GM12873 (cell line): ENCODE data around the gene PRR5.

Experiments
- CTCF ChIP-seq: IDR thresholded peaks from 2 replicates; pipeline ENCODE4 v1.5.1; 2012; ENCODE audit warnings: low read depth, mild to moderate bottlenecking, moderate library complexity, low read length, control low read depth; ENCODE audit not compliant: insufficient read depth; ENCODE audit errors: missing control alignments

The PRR5 gene

GRCh38 chr22:44743804-44744211, 41.8 kb downstream of the PRR5 start:
- no peak for TF ChIP-seq CTCF

GRCh38 chr22:44745853-44746789, 44.1 kb downstream of the PRR5 start:
- TF ChIP-seq CTCF, result no peak

GRCh38 chr22:44748524-44748923, 46.5 kb downstream of the PRR5 start:
- TF ChIP-seq CTCF, result no peak

GRCh38 chr22:44750481-44750880, 48.5 kb downstream of the PRR5 start:
- TF ChIP-seq CTCF, result no peak

GRCh38 chr22:44752285-44753188, 50.5 kb downstream of the PRR5 start, which contains the start of gene ARHGAP8:
TSS of gene ARHGAP8 (plus strand) at chr22:44752575. CDS start at chr22:44786528, 33,953 bp downstream.
- TF ChIP-seq CTCF, result no peak

GRCh38 chr22:44753189-44754042, 51.4 kb downstream of the PRR5 start:
- no peak for TF ChIP-seq CTCF

- no peak for TF ChIP-seq CTCF
Measured at GRCh38 chr22:44754998-44755397, 53.0 kb downstream of the PRR5 start.
